Renal cortex interstitium (tissue), 11 donors: Measurements from ENCODE around the gene KRTAP20-3. TPM values are rescaled to one million over a fixed set of nuclear protein-coding genes. Genes with fewer than 3 reads are reported as not detected.

Experiments
- DNase-seq, 11 donors: peaks; one replicate each; pipeline ENCODE4 v3.0.0-alpha.2; 2013; ENCODE audit warnings: low read depth in 9 of 11, low spot score in 4 of 11; ENCODE audit errors: extremely low read depth in 1 of 11
- polyA plus RNA-seq, 3 donors: library from polyadenylated mRNA; unstranded; fragments of 120-200 nt; gene quantifications; one replicate each; pipeline ENCODE4 v1.2.1, GENCODE V29; 2013; ENCODE audit not compliant: insufficient read length in 3 of 3

KRTAP20-3 gene
- polyA plus RNA-seq, 3 donors: not detected

- no peak for DNase-seq
These were observed 30.5 kb downstream of the KRTAP20-3 start for GRCh38 chr21:30672985-30673650.

GRCh38 chr21:30674312-30674711, 31.6 kb downstream of the KRTAP20-3 start:
- DNase-seq: no peak

GRCh38 chr21:30676737-30677136, 34.1 kb downstream of the KRTAP20-3 start:
- DNase-seq: no peak

- DNase-seq: no peak
These were observed 37.9 kb downstream of the KRTAP20-3 start for GRCh38 chr21:30680586-30680985.

GRCh38 chr21:30684506-30684905, 41.8 kb downstream of the KRTAP20-3 start:
- DNase-seq: no peak

DNA sequence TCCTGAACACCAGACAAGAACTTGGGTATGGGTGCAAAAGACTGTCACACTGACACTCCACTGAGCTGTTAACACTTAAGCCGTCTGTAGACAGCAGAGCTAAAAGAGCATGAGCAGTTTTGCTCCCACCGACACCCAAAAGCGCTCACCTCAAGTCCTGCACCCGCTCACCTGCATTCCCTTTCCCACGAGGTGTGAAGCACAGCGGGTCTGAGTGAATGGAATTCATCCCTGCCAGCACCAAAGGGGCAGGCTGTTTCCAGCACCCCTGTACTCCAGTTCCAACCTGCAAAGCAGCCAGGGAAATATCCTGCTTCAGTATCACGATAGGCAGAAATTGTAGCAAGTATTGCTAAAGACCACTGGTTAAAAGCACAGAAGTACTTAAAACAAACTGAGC, 47.2 kb downstream of the KRTAP20-3 start:
- DNase-seq: no peak

Other genes with a start within 250 kb of the KRTAP20-3 start
- not detected for gene KRTAP13-1, start 246.8 kb upstream of the KRTAP20-3 start, polyA plus RNA-seq
- not detected for gene KRTAP13-3, start 216.9 kb upstream of the KRTAP20-3 start, polyA plus RNA-seq
- gene KRTAP13-4, start 212.6 kb upstream of the KRTAP20-3 start, polyA plus RNA-seq: not detected
- gene KRTAP15-1, start 202.6 kb upstream of the KRTAP20-3 start, polyA plus RNA-seq: not detected
- not detected for gene KRTAP19-1, start 162.5 kb upstream of the KRTAP20-3 start, polyA plus RNA-seq
- not detected for gene KRTAP19-2, start 155.4 kb upstream of the KRTAP20-3 start, polyA plus RNA-seq
- gene KRTAP19-3, start 150.9 kb upstream of the KRTAP20-3 start, polyA plus RNA-seq: not detected
- not detected for gene KRTAP19-4, start 145.7 kb upstream of the KRTAP20-3 start, polyA plus RNA-seq
- gene KRTAP19-5, start 140.7 kb upstream of the KRTAP20-3 start, polyA plus RNA-seq: not detected
- not detected for gene KRTAP19-6, start 101.0 kb upstream of the KRTAP20-3 start, polyA plus RNA-seq
- gene KRTAP19-7, start 81.5 kb upstream of the KRTAP20-3 start, polyA plus RNA-seq: not detected
- gene KRTAP22-2, start 52.5 kb upstream of the KRTAP20-3 start, polyA plus RNA-seq: not detected
- not detected for gene KRTAP6-3, start 50.4 kb upstream of the KRTAP20-3 start, polyA plus RNA-seq
- gene KRTAP6-2, start 44.0 kb upstream of the KRTAP20-3 start, polyA plus RNA-seq: not detected
- gene KRTAP22-1, start 41.8 kb upstream of the KRTAP20-3 start, polyA plus RNA-seq: not detected
- not detected for gene KRTAP6-1, start 28.9 kb upstream of the KRTAP20-3 start, polyA plus RNA-seq
- not detected for gene KRTAP20-1, start 26.4 kb upstream of the KRTAP20-3 start, polyA plus RNA-seq
- not detected for gene KRTAP20-4, start 22.2 kb upstream of the KRTAP20-3 start, polyA plus RNA-seq
- gene KRTAP20-2, start 7.7 kb upstream of the KRTAP20-3 start, polyA plus RNA-seq: not detected
- gene KRTAP21-3, start 75.9 kb downstream of the KRTAP20-3 start, polyA plus RNA-seq: not detected
- not detected for gene KRTAP21-2, start 104.4 kb downstream of the KRTAP20-3 start, polyA plus RNA-seq
- not detected for gene KRTAP21-1, start 112.6 kb downstream of the KRTAP20-3 start, polyA plus RNA-seq
- gene KRTAP8-1, start 170.4 kb downstream of the KRTAP20-3 start, polyA plus RNA-seq: not detected
- gene KRTAP7-1, start 186.9 kb downstream of the KRTAP20-3 start, polyA plus RNA-seq: not detected
- not detected for gene KRTAP11-1, start 238.7 kb downstream of the KRTAP20-3 start, polyA plus RNA-seq